ENCODE data around the gene POLR1A. TPM values are rescaled to one million over a fixed set of nuclear protein-coding genes. Genes with fewer than 3 reads are reported as not detected.

POLR1A gene
- total and polyA plus RNA-seq, 8 donors = 1.4 to 36.2 (median 5.5) TPM

GRCh38 chr2:86069091-86069685 lies 36.5 kb downstream of the POLR1A start:
- Histone ChIP-seq H3K36me3 (peaks cover 24 to 78% (median 67%) of the 10 kb centered on the region in 4 donors), H3K4me1 (peaks cover 7 to 34% (median 14%) of the 10 kb centered on the region in 4 donors), H3K27ac (no peak overlapping the region), H3K27me3 (no peaks in the 10 kb centered on the region), H3K9me3 (no peaks in the 10 kb centered on the region), H3K4me3 (no peak overlapping the region)
- intact Hi-C loops (cut with DNase I; ENCODE audit: low total_unique reads) = no loop called here
- 71 to 89% (median 81%) methylated on average over 8 of the region's 8 CpGs for WGBS, 5 donors
- TF ChIP-seq CTCF (IDR thresholded peaks at IDR 0.05) (no peak), POLR2AphosphoS5 (IDR thresholded peaks at IDR 0.05) (no peak), EP300 (IDR thresholded peaks at IDR 0.05) (no peak), POLR2A (IDR thresholded peaks at IDR 0.05) (no peak)
- DNase-seq = no peak

- TF ChIP-seq POLR2AphosphoS5 (IDR thresholded peaks at IDR 0.05) (no peak), CTCF (IDR thresholded peaks at IDR 0.05) (no peak), EP300 (IDR thresholded peaks at IDR 0.05) (no peak), POLR2A (IDR thresholded peaks at IDR 0.05) (no peak)
- H3K27me3 ChIP-seq = no peaks in the 10 kb centered on the region
- H3K36me3 ChIP-seq = peaks cover 24 to 78% (median 67%) of the 10 kb centered on the region in 4 donors
- intact Hi-C loops (cut with DNase I; ENCODE audit: low total_unique reads) = no loop called here
- DNase-seq = no peak
- H3K27ac ChIP-seq = no peak overlapping the region
- peaks cover 7 to 34% (median 14%) of the 10 kb centered on the region in 4 donors for H3K4me1 ChIP-seq
- peaks cover 0 to 3% (median 0%) of the 10 kb centered on the region in 4 donors for H3K9me3 ChIP-seq
- H3K4me3 ChIP-seq = no peak overlapping the region
- 96 to 98% (median 98%) methylated on average over 5 of the region's 5 CpGs for WGBS, 5 donors
These were observed 37.0 kb downstream of the POLR1A start for GRCh38 chr2:86068648-86069047.

- WGBS, 5 donors = 30 to 74% (median 53%) methylated on average over 2 to 7 of the region's 7 CpGs
- peaks cover 0 to 6% (median 0%) of the 10 kb centered on the region in 4 donors for H3K9me3 ChIP-seq
- intact Hi-C loops (cut with DNase I; ENCODE audit: low total_unique reads) = no loop called here
- H3K27ac ChIP-seq = no peak overlapping the region
- peaks cover 7 to 31% (median 13%) of the 10 kb centered on the region in 4 donors for H3K4me1 ChIP-seq
- peaks cover 24 to 78% (median 68%) of the 10 kb centered on the region in 4 donors for H3K36me3 ChIP-seq
- TF ChIP-seq CTCF (IDR thresholded peaks at IDR 0.05) = no peak
- H3K4me3 ChIP-seq = no peak overlapping the region
- peak in 1 of 2 donors; percentile 52 for DNase-seq
- H3K27me3 ChIP-seq = no peaks in the 10 kb centered on the region
These were observed 37.5 kb downstream of the POLR1A start for GRCh38 chr2:86068136-86068588.

GRCh38 chr2:86066915-86067314 lies 38.8 kb downstream of the POLR1A start:
- Histone ChIP-seq H3K4me1 (peaks cover under 1 to 29% (median 6%) of the 10 kb centered on the region in 4 donors), H3K36me3 (peaks cover 24 to 84% (median 73%) of the 10 kb centered on the region in 4 donors), H3K9me3 (peaks cover 0 to 6% (median 0%) of the 10 kb centered on the region in 4 donors), H3K27ac (peak overlapping the region in 1 of 5 donors; percentile 55), H3K4me3 (no peak overlapping the region), H3K27me3 (no peaks in the 10 kb centered on the region)
- no peak for DNase-seq
- intact Hi-C loops (cut with DNase I; ENCODE audit: low total_unique reads) = no loop called here
- TF ChIP-seq EP300 (IDR thresholded peaks at IDR 0.05) (no peak), POLR2AphosphoS5 (IDR thresholded peaks at IDR 0.05) (no peak), POLR2A (IDR thresholded peaks at IDR 0.05) (no peak), CTCF (IDR thresholded peaks at IDR 0.05) (no peak)
